NCI-H146 (cell line): ENCODE data around the gene OSBP2.
A peak's percentile ranks its signal among the peaks of the same experiment; 100 is the strongest.

Experiments used
- DNase-seq: peaks from one replicate; lab custom pipeline; 2025; lab: John Stamatoyannopoulos, UW

OSBP2 gene

GRCh38 chr22:30868663-30869385, 174.2 kb downstream of the OSBP2 start:
- DNase-seq = peak; percentile 12

- DNase-seq = no peak
These were observed 175.2 kb downstream of the OSBP2 start for GRCh38 chr22:30869667-30870395.

- no peak for DNase-seq
These were observed 176.0 kb downstream of the OSBP2 start for GRCh38 chr22:30870451-30871345.

GRCh38 chr22:30871391-30872284, 177.0 kb downstream of the OSBP2 start:
- no peak for DNase-seq

- peak; percentile 15 for DNase-seq
These were observed 177.8 kb downstream of the OSBP2 start for GRCh38 chr22:30872285-30873041.

GRCh38 chr22:30873086-30873650, 178.5 kb downstream of the OSBP2 start:
- no peak for DNase-seq

- DNase-seq = no peak
These were observed 179.0 kb downstream of the OSBP2 start for GRCh38 chr22:30873661-30874060.

GRCh38 chr22:30874431-30875370, 180.0 kb downstream of the OSBP2 start:
- DNase-seq = no peak

GRCh38 chr22:30875481-30876215, 181.0 kb downstream of the OSBP2 start:
- no peak for DNase-seq

GRCh38 chr22:30876221-30876751, 181.6 kb downstream of the OSBP2 start:
- DNase-seq = no peak

GRCh38 chr22:30876915-30877553, 182.4 kb downstream of the OSBP2 start:
- no peak for DNase-seq

- DNase-seq = no peak
These were observed 183.2 kb downstream of the OSBP2 start for GRCh38 chr22:30877662-30878515.

- DNase-seq = no peak
These were observed 184.1 kb downstream of the OSBP2 start for GRCh38 chr22:30878516-30879414.

- no peak for DNase-seq
These were observed 184.7 kb downstream of the OSBP2 start for GRCh38 chr22:30879415-30879797.

GRCh38 chr22:30880181-30880601, 185.5 kb downstream of the OSBP2 start:
- DNase-seq = no peak

GRCh38 chr22:30880847-30881246, 186.2 kb downstream of the OSBP2 start:
- DNase-seq = no peak
